HepG2 (cell line): ENCODE data around the gene ARHGEF7. TPM values are rescaled to one million over a fixed set of nuclear protein-coding genes. Genes with fewer than 3 reads are reported as not detected.

Experiments
- ATAC-seq: fragments of 200-7000 bp; cut with Tn5 transposase; 3 replicates; pipeline ENCODE4 v1.9.1; 2020; ENCODE audit warnings: mild to moderate bottlenecking, moderate library complexity
- BruUV-seq: library from RNA; stranded (reverse); fragments of 400-500 nt; replicated peaks from 2 replicates; lab custom pipeline; 2021; lab: Mats Ljungman, UMichigan
- CTCF ChIA-PET: fragments of 300-600 bp; formaldehyde crosslinking; extraction: SDS; loops from one replicate; lab custom pipeline; 2021; ENCODE audit warnings: low total read pairs, inconsistent platforms, low intra/inter-chr PET ratio; lab: Yijun Ruan, JAX
- POLR2A ChIA-PET: fragments of 350-600 bp; sonication (Branson Sonifier 250); formaldehyde crosslinking; loops from one replicate; lab custom pipeline; 2020; ENCODE audit warnings: antibody characterized with exemption, inconsistent platforms; lab: Yijun Ruan, JAX
- DNase-seq: peaks from one replicate; pipeline ENCODE4 v3.0.0-alpha.2; 2015; ENCODE audit warnings: low spot score
- FAIRE-seq: peaks from 3 replicates; lab custom pipeline; 2011; peaks lifted over from hg19 to GRCh38; lab: Jason Lieb, UNC
- H2AFZ ChIP-seq: one replicate; pipeline ENCODE4 v1.6.1; 2011; ENCODE audit warnings: low read length, inconsistent platforms
- H3K27ac ChIP-seq: fragments of 300-600 bp; 3 replicates; pipeline ENCODE4 v1.8.0; 2011; ENCODE audit warnings: mixed run types, mild to moderate bottlenecking, mixed read lengths, low read length, inconsistent platforms; ENCODE audit not compliant: insufficient read depth; ENCODE audit errors: extremely low read length
- H3K27me3 ChIP-seq, 2 experiments: fragments of 200-600 bp in 1 of 2; 2 replicates in 1 of 2; 3 replicates in 1 of 2; pipeline versions ENCODE4 v1.6.0 to v1.8.0; 2011; ENCODE audit warnings: low read length in 2 of 2, mild to moderate bottlenecking in 2 of 2, moderate library complexity in 2 of 2, inconsistent platforms in 1 of 2; ENCODE audit not compliant: insufficient read depth in 2 of 2, control insufficient read depth in 1 of 2
- H3K36me3 ChIP-seq, 2 experiments: fragments of 200-600 bp in 1 of 2; replicated peaks in 1 of 2; 2 replicates in 1 of 2; 3 replicates in 1 of 2; pipeline versions ENCODE4 v1.5.1 to v1.8.0; 2011; ENCODE audit warnings: low read length in 2 of 2, inconsistent platforms in 1 of 2; ENCODE audit not compliant: insufficient read depth in 2 of 2, control insufficient read depth in 1 of 2
- H3K4me1 ChIP-seq: 2 replicates; pipeline ENCODE4 v1.5.1; 2012; ENCODE audit warnings: low read length, inconsistent platforms; ENCODE audit not compliant: insufficient read depth
- H3K4me2 ChIP-seq: 2 replicates; pipeline ENCODE4 v1.6.0; 2011; ENCODE audit warnings: low read depth, low read length, inconsistent platforms
- H3K4me3 ChIP-seq, 3 experiments: fragments of 200-600 bp in 1 of 3; sonication (generic), shearing (Covaris generic) in 1 of 3; replicated peaks in 1 of 3; 2 replicates each; pipeline ENCODE4 v1.5.1; 2011 to 2016; ENCODE audit warnings: low read length in 3 of 3, inconsistent platforms in 2 of 3, low read depth in 2 of 3, mild to moderate bottlenecking in 2 of 3, control low read depth in 1 of 3, mixed read lengths in 1 of 3; ENCODE audit not compliant: insufficient read depth in 1 of 3
- H3K79me2 ChIP-seq: one replicate; pipeline ENCODE4 v1.6.1; 2011; ENCODE audit warnings: low read length, inconsistent platforms; ENCODE audit not compliant: insufficient read depth
- H3K9ac ChIP-seq: 2 replicates; pipeline ENCODE4 v1.6.0; 2011; ENCODE audit warnings: mild to moderate bottlenecking, low read depth, low read length, inconsistent platforms; ENCODE audit not compliant: insufficient read depth
- H3K9me3 ChIP-seq: 2 replicates; pipeline ENCODE4 v1.5.1; 2012; ENCODE audit warnings: mild to moderate bottlenecking, low read length
- H4K20me1 ChIP-seq: 2 replicates; pipeline ENCODE4 v1.6.0; 2011; ENCODE audit warnings: inconsistent platforms, mild to moderate bottlenecking, low read length, moderate library complexity; ENCODE audit not compliant: insufficient read depth
- ATF3 ChIP-seq: sonication (generic); formaldehyde crosslinking; IDR thresholded peaks from 2 replicates; pipeline ENCODE4 v1.4.0; 2020; ENCODE audit warnings: missing genetic modification reagents
- EED ChIP-seq: sonication (generic); formaldehyde crosslinking; IDR thresholded peaks from 2 replicates; pipeline ENCODE4 v1.5.0; 2020; ENCODE audit warnings: mild to moderate bottlenecking, missing genetic modification reagents
- HNF4G ChIP-seq, 2 experiments: sonication (generic) in 1 of 2; formaldehyde crosslinking in 1 of 2; IDR thresholded peaks; 2 replicates each; pipeline versions ENCODE4 v1.4.0 to v1.6.1; 2011 to 2020; ENCODE audit warnings: borderline replicate concordance in 2 of 2, low read depth in 2 of 2, mild to moderate bottlenecking in 2 of 2, low read length in 1 of 2, missing genetic modification reagents in 1 of 2, moderate library complexity in 1 of 2
- HOXD1 ChIP-seq: sonication (generic); formaldehyde crosslinking; IDR thresholded peaks from 2 replicates; pipeline ENCODE4 v1.5.0; 2020; ENCODE audit warnings: missing genetic modification reagents
- KDM5A ChIP-seq: fragments of 200-600 bp; sonication (generic); IDR thresholded peaks from 2 replicates; pipeline ENCODE4 v1.7.0; 2018; ENCODE audit warnings: antibody characterized with exemption, mild to moderate bottlenecking, low read length, borderline replicate concordance
- MBD4 ChIP-seq: IDR thresholded peaks from 2 replicates; pipeline ENCODE4 v1.6.1; 2012; ENCODE audit warnings: low read length, inconsistent platforms, borderline replicate concordance
- MXD4 ChIP-seq: IDR thresholded peaks from 2 replicates; pipeline ENCODE4 v1.6.1; 2016; ENCODE audit warnings: mild to moderate bottlenecking, missing biosample characterization, missing genetic modification reagents
- POLR2A ChIP-seq, 2 experiments: IDR thresholded peaks; 2 replicates each; pipeline ENCODE4 v1.6.1; 2011; ENCODE audit warnings: low read depth in 2 of 2, low read length in 2 of 2, mild to moderate bottlenecking in 1 of 2, moderate library complexity in 1 of 2; ENCODE audit not compliant: insufficient read depth in 1 of 2
- PPARG ChIP-seq: conservative IDR thresholded peaks from 2 replicates; pipeline ENCODE4 v1.6.1; 2016; ENCODE audit warnings: missing biosample characterization, missing genetic modification reagents
- ZKSCAN1 ChIP-seq: fragments of 150-350 bp; IDR thresholded peaks from 2 replicates; pipeline ENCODE4 v1.6.1; 2014; ENCODE audit warnings: low read length
- ZMAT3 ChIP-seq: sonication (generic); formaldehyde crosslinking; conservative IDR thresholded peaks from 2 replicates; pipeline ENCODE4 v1.7.0; 2021; ENCODE audit warnings: missing genetic modification reagents
- ZNF256 ChIP-seq: sonication (generic); formaldehyde crosslinking; conservative IDR thresholded peaks from 2 replicates; pipeline ENCODE4 v1.4.0; 2020; ENCODE audit warnings: missing genetic modification reagents
- ZNF446 ChIP-seq: sonication (generic); formaldehyde crosslinking; IDR thresholded peaks from 2 replicates; pipeline ENCODE4 v1.5.0; 2020; ENCODE audit warnings: mild to moderate bottlenecking, missing genetic modification reagents
- ZNF878 ChIP-seq: sonication (generic); formaldehyde crosslinking; IDR thresholded peaks from 2 replicates; pipeline ENCODE4 v1.8.1; 2023; ENCODE audit warnings: mild to moderate bottlenecking, missing genetic modification reagents, moderate library complexity
- ZSCAN22 ChIP-seq: sonication (generic); formaldehyde crosslinking; IDR thresholded peaks from 2 replicates; pipeline ENCODE4 v1.4.0; 2020; ENCODE audit warnings: mild to moderate bottlenecking, missing genetic modification reagents
- ZSCAN29 ChIP-seq: sonication (generic); formaldehyde crosslinking; conservative IDR thresholded peaks from 2 replicates; pipeline ENCODE4 v1.4.0; 2020; ENCODE audit warnings: mild to moderate bottlenecking, missing genetic modification reagents
- WGBS: methylation state at CpG from one replicate; pipeline ENCODE4 v1.1.6; 2017; ENCODE audit warnings: low lambda C conversion rate; 5-methylcytosine and 5-hydroxymethylcytosine counted together
- in situ Hi-C: cut with HindIII; loops from 2 replicates; pipeline ENCODE4 v1.10.0; 2017; ENCODE audit warnings: low pct_unique_long_range_greater_than_20kb; ENCODE audit not compliant: extremely low pct_ligation_motif_present
- intact Hi-C: fragments of 100-400 bp; cut with micrococcal nuclease; formaldehyde crosslinking; loops from one replicate; pipeline ENCODE4 v1.10.0; 2022; ENCODE audit not compliant: unreplicated experiment
- polyA plus RNA-seq, 8 experiments: library from polyadenylated mRNA; depleted of rRNA in 3 of 8; stranded (reverse) in 7 of 8; unstranded in 1 of 8; fragments of >200 nt; fragmentation: Illumina TruSeq in 4 of 8; extraction: Trizol in 4 of 8; gene quantifications; 2 replicates each; pipeline versions ENCODE4 v1.2.1 to v1.2.3, GENCODE V29; 2011 to 2016; ENCODE audit warnings: low read depth in 4 of 8, missing spikeins in 1 of 8, mixed read lengths in 1 of 8; ENCODE audit not compliant: insufficient read depth in 1 of 8
- total RNA-seq, 5 experiments: library from RNA; depleted of rRNA; stranded (reverse); fragments of >200 nt; fragmentation: Illumina TruSeq; extraction: Trizol; gene quantifications; 2 replicates each; pipeline ENCODE4 v1.2.3, GENCODE V29; 2016; ENCODE audit warnings: low read depth in 1 of 5
- TF ChIP-seq, protein P1 (sequence below): IDR thresholded peaks from 2 replicates; pipeline ENCODE4 v1.6.1; 2016; ENCODE audit warnings: missing compliant biosample characterization, missing genetic modification reagents, borderline replicate concordance
- TF ChIP-seq, protein P2 (sequence below): sonication (generic); formaldehyde crosslinking; IDR thresholded peaks from 2 replicates; pipeline ENCODE4 v1.4.0; 2020; ENCODE audit warnings: missing genetic modification reagents, mild to moderate bottlenecking, borderline replicate concordance
- TF ChIP-seq, protein P3 (sequence below): IDR thresholded peaks from 2 replicates; pipeline ENCODE4 v1.6.1; 2018; ENCODE audit warnings: missing genetic modification reagents

Gene ARHGEF7
- total and polyA plus RNA-seq, 2 of the 13 experiments (the other 11 are each of a cell fraction or from before 2014, with no cell fraction given): 15.7 to 22.3 TPM

GRCh38 chr13:111179908-111180760 is 65.0 kb downstream of the ARHGEF7 start (continued):
- TF ChIP-seq ATF3 (CRISPR knock-in tag): no peak
- no peak for TF ChIP-seq ZNF256 (CRISPR knock-in tag)

DNA sequence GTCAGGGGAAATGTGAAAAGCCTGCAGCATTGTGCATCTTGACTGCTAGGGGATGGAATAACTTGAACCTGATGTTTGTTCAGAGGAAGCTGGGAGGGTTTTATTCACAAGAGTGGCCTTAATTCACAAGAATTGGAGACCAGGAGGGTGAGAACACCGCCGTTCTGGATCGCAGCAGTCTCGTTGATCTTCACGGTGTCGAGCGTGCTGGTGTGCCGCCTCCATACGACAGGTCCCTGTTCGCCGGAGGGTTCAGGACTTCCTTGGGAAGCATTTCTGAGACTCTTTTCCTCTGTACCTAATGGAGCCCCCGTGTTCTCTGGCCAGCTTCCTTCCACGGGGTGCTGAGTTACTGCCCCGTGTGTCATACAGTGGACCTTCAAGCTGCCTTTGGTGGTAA is 66.9 kb downstream of the ARHGEF7 start:
- POLR2A ChIA-PET: no interaction called here
- Histone ChIP-seq H3K4me1 (peaks cover 16% of the 10 kb centered on the region), H3K79me2 (peaks cover 94% of the 10 kb centered on the region), H3K4me2 (no peak overlapping the region), H3K27ac (no peak overlapping the region), H3K9me3 (no peaks in the 10 kb centered on the region), H2AFZ (no peak overlapping the region), H3K36me3 (peaks cover 4% of the 10 kb centered on the region in 2 experiments; a peak in 4 of 5 replicates), H3K4me3 (no peak overlapping the region), H3K9ac (no peak overlapping the region), H4K20me1 (peaks cover 11% of the 10 kb centered on the region; the same call in 1 of the 2 replicates), H3K27me3 (no peaks in the 10 kb centered on the region)
- ATAC-seq (no peak), FAIRE-seq (no peak), DNase-seq (no peak)
- intact Hi-C loops: loop anchor here (1.0 kb wide), 1 partner anchor 14 kb away; no protein-coding TSS in a partner anchor
- 95% methylated on average over 14 of the region's 14 CpGs for WGBS
- CTCF ChIA-PET: no interaction called here
- BruUV-seq: no TSS peak
- in situ Hi-C loops: no loop called here
- TF ChIP-seq KDM5A: no peak
- no peak for TF ChIP-seq EED (CRISPR knock-in tag)
- TF ChIP-seq ZSCAN29 (CRISPR knock-in tag): no peak
- TF ChIP-seq ZNF878 (CRISPR knock-in tag): no peak
- TF ChIP-seq MBD4: no peak
- no peak for TF ChIP-seq POLR2A (IDR thresholded peaks at IDR 0.05; ENCODE audit: insufficient read depth in 1 of 2, low read depth in 2 of 2, low read length in 2 of 2)
- TF ChIP-seq, protein P1, sequence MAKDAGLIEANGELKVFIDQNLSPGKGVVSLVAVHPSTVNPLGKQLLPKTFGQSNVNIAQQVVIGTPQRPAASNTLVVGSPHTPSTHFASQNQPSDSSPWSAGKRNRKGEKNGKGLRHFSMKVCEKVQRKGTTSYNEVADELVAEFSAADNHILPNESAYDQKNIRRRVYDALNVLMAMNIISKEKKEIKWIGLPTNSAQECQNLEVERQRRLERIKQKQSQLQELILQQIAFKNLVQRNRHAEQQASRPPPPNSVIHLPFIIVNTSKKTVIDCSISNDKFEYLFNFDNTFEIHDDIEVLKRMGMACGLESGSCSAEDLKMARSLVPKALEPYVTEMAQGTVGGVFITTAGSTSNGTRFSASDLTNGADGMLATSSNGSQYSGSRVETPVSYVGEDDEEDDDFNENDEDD: no peak
- TF ChIP-seq ZSCAN22 (CRISPR knock-in tag): no peak
- TF ChIP-seq ZNF446 (CRISPR knock-in tag): no peak
- no peak for TF ChIP-seq HOXD1 (CRISPR knock-in tag)
- no peak for TF ChIP-seq HNF4G (IDR thresholded peaks at IDR 0.05; ENCODE audit: borderline replicate concordance, low read depth, low read length)
- no peak for TF ChIP-seq HNF4G (CRISPR knock-in tag; IDR thresholded peaks at IDR 0.05; ENCODE audit: borderline replicate concordance, low read depth)
- TF ChIP-seq PPARG (CRISPR knock-in tag): no peak
- no peak for TF ChIP-seq MXD4 (CRISPR knock-in tag)
- TF ChIP-seq ZMAT3 (CRISPR knock-in tag): no peak
- TF ChIP-seq, protein P2, sequence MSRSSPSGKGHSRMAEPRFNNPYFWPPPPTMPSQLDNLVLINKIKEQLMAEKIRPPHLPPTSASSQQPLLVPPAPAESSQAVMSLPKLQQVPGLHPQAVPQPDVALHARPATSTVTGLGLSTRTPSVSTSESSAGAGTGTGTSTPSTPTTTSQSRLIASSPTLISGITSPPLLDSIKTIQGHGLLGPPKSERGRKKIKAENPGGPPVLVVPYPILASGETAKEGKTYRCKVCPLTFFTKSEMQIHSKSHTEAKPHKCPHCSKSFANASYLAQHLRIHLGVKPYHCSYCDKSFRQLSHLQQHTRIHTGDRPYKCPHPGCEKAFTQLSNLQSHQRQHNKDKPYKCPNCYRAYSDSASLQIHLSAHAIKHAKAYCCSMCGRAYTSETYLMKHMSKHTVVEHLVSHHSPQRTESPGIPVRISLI (CRISPR knock-in tag): no peak
- TF ChIP-seq ZKSCAN1: no peak
- TF ChIP-seq, protein P3, sequence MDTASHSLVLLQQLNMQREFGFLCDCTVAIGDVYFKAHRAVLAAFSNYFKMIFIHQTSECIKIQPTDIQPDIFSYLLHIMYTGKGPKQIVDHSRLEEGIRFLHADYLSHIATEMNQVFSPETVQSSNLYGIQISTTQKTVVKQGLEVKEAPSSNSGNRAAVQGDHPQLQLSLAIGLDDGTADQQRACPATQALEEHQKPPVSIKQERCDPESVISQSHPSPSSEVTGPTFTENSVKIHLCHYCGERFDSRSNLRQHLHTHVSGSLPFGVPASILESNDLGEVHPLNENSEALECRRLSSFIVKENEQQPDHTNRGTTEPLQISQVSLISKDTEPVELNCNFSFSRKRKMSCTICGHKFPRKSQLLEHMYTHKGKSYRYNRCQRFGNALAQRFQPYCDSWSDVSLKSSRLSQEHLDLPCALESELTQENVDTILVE: no peak
